ENCODE data around the gene NEUROD1.
A peak's percentile ranks its signal among the peaks of the same experiment; 100 is the strongest.
"Not testable (repeated sequence)": the region's sequence is repeated elsewhere in the genome, so short reads cannot be mapped to it uniquely, and the experiment has no call there.

NEUROD1 gene

GRCh38 chr2:181680055-181680936 is at the start of gene NEUROD1:
NEUROD1 (minus strand) TSS chr2:181680517; CDS start chr2:181678860, 1,657 bp downstream.
- DNase-seq (ENCODE audit: low read depth in 2 of 2): no peak

- DNase-seq (ENCODE audit: low read depth in 2 of 2): no peak
Observed at GRCh38 chr2:181725476-181725875, 45.2 kb upstream of the NEUROD1 start.

- DNase-seq (ENCODE audit: low read depth in 2 of 2): no peak
Observed at GRCh38 chr2:181724662-181725061, 44.3 kb upstream of the NEUROD1 start.

- DNase-seq (ENCODE audit: low read depth in 2 of 2): no peak
Observed at GRCh38 chr2:181723731-181724130, 43.4 kb upstream of the NEUROD1 start.

- DNase-seq (ENCODE audit: low read depth in 2 of 2): peak; percentile 24 to 46
Observed at GRCh38 chr2:181715033-181715630, 34.8 kb upstream of the NEUROD1 start.

GRCh38 chr2:181711051-181711450 is 30.7 kb upstream of the NEUROD1 start:
- not testable (repeated sequence) for DNase-seq (ENCODE audit: low read depth in 2 of 2)

- not testable (repeated sequence) for DNase-seq (ENCODE audit: low read depth in 2 of 2)
Observed at GRCh38 chr2:181702519-181702918, 22.2 kb upstream of the NEUROD1 start.

GRCh38 chr2:181698223-181698622 is 17.9 kb upstream of the NEUROD1 start:
- no peak for DNase-seq (ENCODE audit: low read depth in 2 of 2)

GRCh38 chr2:181697571-181697970 is 17.3 kb upstream of the NEUROD1 start:
- no peak for DNase-seq (ENCODE audit: low read depth in 2 of 2)

- DNase-seq (ENCODE audit: low read depth in 2 of 2): no peak
Observed at GRCh38 chr2:181697126-181697525, 16.8 kb upstream of the NEUROD1 start.

GRCh38 chr2:181694271-181694670 is 14.0 kb upstream of the NEUROD1 start:
- DNase-seq (ENCODE audit: low read depth in 2 of 2): no peak

- no peak for DNase-seq (ENCODE audit: low read depth in 2 of 2)
Observed at GRCh38 chr2:181690860-181691259, 10.5 kb upstream of the NEUROD1 start.

GRCh38 chr2:181686576-181687185 is 6.4 kb upstream of the NEUROD1 start:
- no peak for DNase-seq (ENCODE audit: low read depth in 2 of 2)

GRCh38 chr2:181685150-181685688 is 4.9 kb upstream of the NEUROD1 start:
- DNase-seq (ENCODE audit: low read depth in 2 of 2): no peak

- DNase-seq (ENCODE audit: low read depth in 2 of 2): no peak
Observed at GRCh38 chr2:181684454-181685149, 4.3 kb upstream of the NEUROD1 start.

GRCh38 chr2:181683518-181684453 is 3.5 kb upstream of the NEUROD1 start:
- no peak for DNase-seq (ENCODE audit: low read depth in 2 of 2)

- DNase-seq (ENCODE audit: low read depth in 2 of 2): no peak
Observed at GRCh38 chr2:181682795-181683517, 2.6 kb upstream of the NEUROD1 start.

- DNase-seq (ENCODE audit: low read depth in 2 of 2): no peak
Observed at GRCh38 chr2:181682026-181682789, 1.9 kb upstream of the NEUROD1 start.
